ENCODE results near the gene IL4I1.

IL4I1 gene

DNA sequence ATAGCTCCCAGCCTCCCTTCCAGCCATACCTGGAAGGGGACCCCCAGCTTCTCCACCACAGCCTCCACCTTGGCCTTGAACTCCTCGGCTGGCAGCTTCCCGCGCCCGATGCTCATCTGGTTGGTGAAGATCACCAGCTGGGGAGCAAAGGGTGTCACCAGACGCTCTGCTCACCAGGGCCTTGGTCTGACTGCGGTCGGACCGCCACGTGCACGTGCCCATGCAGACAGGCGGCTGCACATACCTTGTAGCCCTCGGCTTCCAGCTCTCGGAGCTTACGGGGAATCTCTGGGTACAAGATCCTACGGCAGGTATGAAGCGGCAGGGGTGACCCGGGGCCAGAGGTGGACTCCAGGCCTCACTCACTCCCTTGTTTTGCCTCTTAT is 32.8 kb downstream of the IL4I1 start:
- no peak for DNase-seq (ENCODE audit: low spot score)

DNA sequence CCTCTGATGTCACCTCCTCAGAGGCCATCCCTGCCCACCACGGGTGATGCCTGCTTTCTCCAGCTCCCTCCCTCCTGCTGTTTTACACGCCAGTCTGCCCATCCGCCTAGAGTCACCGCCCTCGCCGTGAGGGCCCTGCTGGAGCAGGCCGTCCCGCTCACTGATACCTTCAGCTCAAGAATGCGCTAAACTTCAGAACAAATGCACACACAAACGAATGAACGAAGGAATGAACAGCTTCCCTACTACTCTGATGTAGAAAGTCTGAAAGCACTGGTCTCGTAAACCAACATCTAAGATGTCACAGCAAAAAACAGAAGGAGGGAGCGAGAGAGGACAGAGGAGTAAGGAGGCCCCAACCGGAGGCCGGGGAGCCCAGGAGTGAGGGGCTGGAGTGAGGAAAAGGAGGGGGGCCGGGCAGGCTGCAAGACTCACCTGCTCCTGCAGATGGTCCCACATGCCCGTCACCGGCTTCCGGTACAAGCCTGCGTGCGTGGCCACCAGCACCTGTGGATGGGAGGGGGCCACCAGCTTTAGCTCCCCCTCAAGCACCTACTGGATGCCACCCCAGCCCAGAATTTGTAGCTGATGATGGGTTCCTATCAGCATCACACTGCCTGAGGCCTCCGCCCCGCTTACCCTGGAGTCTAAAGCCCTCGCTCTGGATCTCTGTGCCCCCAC is 33.3 kb downstream of the IL4I1 start:
- no peak for DNase-seq (ENCODE audit: low spot score)

DNA sequence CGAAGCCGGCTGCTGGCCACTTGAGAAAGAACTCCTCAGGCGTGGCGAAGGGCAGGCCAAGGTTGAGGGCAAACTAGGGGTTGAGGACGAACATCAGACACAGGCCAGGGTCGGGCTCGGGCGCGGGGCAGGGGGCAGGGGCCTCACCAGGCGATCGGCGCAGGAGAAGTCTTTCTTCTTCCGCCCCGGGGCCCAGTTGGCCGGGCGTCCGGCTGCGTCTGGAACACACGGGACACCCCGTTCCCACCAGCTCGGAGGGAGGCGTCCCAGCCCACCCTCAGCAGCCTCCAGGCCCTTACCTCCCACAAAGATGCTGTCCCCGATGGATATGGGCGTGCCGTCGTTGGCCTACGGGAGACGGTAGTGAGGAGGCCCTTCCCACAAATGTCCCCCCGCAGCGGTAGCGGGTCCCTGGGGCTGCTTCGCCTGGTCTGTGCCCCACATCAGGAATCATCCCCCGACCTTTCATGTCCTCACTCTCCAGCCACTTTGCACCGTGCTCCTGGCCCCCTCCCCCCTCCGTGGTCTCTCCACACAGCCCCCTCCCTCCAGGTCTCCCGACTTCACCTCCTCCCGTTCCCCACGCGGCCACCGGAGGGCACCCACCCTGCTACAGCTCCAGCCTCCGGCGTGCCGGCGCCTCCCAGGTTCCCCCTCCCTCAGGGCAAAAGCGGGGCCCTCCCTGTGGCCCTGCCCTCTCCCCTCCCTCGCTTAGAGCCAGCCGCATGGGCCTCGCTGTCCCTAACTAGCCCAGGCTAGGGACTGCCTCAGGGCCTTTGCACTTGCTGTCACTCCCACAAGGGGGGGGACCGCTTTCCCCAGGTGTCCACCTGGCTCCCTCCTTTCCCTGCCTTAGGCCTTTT is 34.1 kb downstream of the IL4I1 start:
- no peak for DNase-seq (ENCODE audit: low spot score)

DNA sequence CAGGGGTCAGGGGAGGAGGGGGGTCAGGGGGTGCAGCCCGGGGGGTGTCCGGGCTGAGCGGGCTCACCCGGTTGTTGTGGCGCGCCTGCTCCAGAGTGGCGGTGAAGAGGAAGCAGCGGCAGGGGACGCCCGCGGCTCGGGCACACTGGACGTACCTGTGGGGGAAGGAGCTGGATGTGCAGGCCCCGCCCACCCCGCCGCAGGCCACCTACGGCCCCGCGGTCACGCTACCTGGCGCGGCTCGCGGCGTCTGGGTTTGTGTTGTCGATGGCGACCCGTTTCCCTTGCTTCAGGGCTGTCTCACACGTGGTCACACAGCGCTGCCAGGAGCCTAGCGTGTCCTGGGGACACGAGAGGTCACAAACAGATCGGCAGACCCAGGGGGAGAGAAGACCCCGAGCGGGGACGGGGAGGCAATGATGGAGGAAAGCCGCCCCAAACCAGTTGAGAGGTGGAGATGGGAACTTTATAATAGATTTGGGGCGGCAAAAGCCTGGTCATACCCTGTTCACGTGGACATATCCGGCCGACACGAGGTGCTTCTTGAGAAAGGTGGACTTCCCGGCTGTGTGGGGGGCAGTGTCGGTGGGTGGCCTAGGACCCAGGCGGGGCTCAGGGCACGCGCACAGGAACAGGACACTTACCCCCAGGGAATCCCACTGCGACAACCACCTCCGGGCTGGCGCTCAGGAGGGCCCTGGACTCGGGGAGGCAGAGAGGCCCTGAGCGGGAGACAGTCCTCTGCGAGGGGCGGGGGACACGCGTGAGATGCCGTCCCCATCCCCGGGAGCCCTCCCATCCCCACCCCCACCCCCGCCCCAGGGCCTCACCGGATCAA is 34.9 kb downstream of the IL4I1 start:
- no peak for DNase-seq (ENCODE audit: low spot score)

DNA sequence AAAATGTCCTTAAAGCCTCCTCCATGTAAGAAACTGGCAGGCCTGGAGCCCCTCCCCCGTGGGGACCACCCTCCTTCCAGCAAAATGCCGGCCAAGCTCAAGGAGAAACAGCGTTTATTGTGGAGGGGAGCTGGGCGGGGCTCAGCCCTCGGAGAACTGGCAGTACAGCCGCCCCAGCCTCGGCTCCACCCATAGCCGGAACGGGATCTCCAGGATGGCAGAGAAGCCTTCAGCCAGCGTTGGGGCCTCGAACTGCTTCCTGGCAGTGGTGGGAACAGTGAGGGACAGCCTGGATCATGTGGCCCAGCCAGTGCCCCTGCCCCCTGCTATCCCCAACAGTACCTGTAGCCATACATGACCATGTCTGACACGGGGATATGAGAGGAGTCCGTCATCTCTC is 35.6 kb downstream of the IL4I1 start:
- DNase-seq (ENCODE audit: low spot score), result no peak

DNA sequence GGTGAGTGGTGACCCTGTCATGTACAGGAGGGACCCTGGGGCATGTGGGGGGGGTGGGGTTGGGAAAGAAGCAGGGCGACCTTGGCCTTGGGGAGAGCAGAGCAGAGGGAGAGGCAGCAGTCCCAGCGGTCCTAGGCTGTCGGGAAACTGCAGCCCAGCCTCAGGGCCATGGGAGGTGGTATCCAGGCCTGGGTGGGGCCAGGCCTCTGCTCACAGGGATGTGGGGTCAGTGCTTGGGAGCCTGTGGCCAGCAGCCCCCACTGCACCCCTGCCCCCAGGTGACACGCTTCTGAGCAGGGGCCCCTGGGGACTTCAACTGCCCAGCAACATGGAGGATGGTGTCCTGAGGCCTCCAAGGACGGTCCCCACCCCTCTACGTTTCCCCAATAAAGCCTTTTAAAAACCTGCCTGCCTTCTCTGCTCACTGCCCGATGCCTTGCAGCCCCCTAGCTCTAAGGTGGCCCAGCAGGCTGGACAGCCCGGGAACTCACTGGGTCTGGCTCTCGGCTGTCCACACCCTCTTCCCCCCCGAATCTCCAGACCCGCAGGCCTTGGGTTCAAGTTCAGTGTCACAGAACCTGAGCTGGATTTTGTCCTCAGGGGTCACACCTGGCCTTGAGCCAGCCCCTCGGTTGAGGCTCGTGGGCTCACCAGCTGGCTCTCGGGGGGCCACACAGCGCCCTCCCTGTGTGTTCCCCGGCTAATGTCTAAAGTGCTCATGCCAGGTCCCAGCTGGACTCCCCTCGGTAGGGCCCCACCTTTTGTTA is 36.2 kb downstream of the IL4I1 start:
- no peak for DNase-seq (ENCODE audit: low spot score)

DNA sequence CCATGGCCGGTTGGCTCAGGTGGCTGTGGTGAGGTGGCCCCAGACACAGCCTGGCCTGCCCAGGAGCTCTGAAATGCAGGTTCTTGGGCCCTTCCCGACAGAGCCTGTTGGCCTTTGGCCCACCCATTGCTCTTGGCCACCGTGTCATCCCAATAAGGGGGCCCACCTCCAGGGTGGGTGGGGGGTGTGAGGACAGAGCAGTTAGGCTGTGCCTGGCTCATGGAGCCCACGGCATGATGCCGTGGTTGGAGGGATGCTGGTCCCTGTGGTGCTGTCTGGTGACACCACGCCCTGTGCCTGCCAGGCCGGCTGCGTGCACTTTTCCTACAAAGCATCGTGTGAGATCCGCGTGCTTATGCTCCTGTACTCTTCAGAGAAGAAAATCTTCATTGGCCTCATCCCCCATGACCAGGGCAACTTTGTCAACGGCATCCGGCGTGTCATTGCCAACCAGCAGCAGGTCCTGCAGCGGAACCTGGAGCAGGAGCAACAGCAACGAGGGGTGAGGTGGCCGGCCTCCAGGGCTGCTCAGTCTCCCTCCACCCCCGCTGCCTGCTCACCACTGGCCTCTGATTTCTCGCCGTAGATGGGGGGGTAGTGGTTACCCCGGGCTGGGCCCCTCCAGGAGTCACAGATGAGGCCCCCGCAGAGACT is 36.9 kb downstream of the IL4I1 start:
- DNase-seq (ENCODE audit: low spot score), result no peak

DNA sequence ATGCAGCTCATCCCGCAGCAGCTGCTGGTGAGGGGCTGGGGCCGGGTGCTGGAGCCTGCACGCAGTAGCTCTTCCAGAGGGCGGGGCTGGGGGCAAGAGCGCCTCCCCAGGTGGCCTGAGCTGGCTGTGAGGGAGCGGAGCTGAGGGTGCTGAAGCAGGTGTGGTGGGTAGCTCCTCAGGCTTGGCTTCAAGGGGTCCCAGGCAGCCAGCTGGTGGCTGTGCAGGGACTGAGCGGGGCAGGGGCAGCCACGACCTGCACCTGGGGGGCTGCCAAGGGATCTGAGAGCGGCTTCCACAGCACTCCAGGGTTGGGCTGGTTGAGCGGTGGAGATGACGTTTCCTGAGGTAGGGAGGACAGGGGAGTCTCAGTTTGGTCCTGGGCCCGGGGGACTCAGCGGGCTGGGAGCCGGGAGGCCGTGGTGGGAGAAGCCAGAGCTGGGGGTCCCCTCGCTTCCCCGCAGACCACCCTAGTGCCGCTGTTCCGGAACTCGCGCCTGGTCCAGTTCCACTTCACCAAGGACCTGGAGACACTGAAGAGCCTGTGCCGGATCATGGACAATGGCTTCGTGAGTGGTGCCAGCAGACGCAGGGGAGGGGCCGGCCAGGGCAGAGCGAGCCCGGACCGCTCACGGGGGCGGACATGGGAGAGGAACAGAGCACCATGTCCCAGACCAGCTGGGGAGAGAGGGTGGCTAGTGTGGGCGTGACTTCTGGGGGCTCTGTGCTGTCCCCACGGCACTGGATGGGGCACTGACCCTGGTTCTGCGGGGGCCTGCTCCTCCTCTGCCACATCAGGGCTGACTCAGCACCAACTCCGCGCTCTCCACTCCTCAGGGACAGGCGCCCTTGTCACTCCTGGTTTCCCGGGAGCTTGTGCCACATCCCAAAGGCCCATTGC is 38.4 kb downstream of the IL4I1 start:
- no peak for DNase-seq (ENCODE audit: low spot score)

DNA sequence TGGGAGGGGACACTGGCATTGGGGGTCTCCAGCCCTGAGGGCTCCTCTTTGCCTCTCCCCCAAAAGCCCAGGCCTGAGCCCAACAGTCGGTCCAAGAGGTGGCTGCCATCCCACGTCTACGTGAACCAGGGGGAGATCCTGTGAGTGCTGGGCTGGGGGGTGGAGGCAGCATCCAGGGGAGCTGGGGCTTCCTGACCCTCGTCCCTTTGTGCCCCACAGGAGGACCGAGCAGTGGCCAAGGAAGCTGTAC is 38.9 kb downstream of the IL4I1 start:
- no peak for DNase-seq (ENCODE audit: low spot score)

DNA sequence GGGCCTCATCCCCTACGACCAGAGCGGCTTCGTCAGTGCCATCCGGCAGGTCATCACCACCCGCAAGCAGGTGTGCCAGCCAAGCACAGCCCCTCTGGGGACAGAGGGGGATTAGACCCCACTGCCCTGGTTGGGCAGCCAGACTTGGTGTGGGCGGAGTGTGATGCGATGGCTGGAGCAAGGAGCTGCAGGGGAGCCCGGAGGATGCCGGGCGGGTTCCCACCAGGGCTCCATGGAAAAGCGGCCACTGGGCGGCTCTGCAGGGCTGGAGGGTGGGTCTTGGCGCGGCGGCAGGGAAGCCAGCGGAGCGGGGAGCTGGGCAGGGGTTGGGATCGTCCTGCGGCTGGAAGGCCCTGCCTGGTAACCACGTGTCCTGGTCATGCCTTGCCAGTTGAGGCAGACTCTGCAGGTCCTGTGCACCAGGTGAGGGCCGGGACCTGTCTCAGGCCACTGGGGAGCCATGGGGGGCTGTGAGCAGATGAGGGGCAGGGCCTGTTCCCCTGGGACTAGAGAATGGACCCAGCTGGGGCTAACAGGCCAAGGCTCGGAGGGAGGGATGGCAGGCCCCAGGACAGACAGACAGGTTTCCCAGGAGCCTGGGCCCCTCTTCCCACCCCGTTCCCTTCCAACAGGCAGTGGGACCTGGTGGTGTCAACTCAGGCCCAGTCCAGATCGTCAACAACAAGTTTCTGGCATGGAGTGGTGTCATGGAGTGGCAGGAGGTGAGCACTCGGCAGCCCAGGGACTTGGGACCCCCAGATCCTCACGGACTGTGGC is 39.4 kb downstream of the IL4I1 start:
- DNase-seq (ENCODE audit: low spot score), result no peak

DNA sequence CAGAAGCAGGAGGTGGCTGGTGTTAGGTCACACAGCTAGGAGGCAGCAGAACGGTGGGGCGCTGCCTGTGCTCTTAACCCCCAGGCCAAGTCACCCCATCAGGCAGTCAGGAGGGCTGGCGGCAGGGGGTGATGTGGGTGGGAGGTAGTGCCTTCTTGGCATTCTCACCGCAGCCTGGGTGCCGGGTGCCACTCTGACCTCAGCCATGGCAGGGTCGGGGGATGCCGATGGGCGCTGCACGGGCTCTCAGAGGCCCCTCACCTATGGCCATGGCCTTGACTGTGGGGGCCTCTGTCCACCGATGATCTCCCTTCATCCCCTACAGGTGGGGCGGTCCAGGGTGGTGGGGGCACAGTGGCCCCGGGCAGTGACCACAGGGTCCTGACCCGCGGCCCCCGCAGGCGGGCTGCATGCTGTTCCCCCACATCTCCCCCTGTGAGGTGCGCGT is 40.1 kb downstream of the IL4I1 start:
- DNase-seq (ENCODE audit: low spot score), result no peak

DNA sequence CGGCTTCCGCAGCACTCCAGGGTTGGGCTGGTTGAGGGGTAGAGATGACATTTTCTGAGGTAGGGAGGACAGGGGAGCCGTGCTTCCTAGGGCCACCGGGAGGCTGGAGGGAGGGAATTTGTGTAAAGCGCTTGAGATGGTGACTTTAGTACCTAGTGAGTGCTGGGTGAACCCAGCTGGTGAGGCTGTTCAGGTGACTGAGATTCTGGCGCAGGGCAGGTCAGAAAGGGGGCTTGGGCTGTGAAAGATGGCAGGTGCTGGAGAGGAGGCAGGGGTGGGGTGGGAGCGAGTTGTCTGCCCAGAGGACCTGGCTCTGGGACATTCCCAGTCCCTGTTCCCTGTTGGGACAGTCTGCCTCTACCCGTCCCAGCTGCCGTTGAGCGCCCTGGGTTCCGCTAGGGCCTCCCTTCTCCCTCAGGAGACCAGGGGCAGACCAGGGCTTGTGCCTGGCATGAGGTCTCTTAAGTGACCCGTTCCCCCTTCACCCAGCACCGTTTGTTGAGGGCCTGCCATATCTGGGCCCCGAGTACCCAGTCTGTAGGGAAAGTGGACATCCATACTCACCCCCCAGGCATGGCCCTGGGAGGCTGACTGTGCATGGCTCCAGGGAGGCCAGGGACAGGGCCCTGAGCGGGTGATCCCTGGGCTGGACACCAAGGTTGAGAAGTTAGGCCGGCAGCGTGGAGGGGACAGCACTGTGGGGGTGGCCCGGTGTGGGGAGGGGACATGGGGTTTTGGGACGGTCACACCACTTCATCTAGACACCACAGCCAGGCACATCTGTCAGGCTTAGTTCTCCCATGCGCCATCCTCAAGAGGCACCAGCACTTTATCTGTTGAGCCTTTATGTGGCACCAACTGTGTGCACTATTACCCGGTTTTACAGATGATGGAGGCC is 40.8 kb downstream of the IL4I1 start:
- DNase-seq (ENCODE audit: low spot score), result no peak

DNA sequence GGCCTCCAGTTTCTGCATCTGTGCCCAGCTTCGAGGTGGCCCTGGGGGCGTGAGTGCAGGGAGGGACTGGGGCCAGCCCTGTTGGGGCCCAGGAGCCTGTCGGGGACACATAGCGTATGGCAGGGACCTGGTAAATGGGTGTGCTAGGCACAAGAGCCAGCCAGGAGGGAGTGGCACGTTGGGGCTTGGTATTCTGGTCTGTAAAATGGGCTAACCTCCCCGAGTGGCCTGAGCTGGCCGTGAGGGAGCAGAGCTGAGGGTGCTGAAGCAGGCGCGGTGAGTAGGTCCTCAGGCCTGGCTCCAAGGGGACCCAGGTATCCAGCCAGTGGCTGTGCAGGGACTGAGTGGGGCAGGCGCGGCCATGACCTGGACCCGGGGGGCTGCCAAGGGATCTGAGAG is 41.4 kb downstream of the IL4I1 start:
- no peak for DNase-seq (ENCODE audit: low spot score)

DNA sequence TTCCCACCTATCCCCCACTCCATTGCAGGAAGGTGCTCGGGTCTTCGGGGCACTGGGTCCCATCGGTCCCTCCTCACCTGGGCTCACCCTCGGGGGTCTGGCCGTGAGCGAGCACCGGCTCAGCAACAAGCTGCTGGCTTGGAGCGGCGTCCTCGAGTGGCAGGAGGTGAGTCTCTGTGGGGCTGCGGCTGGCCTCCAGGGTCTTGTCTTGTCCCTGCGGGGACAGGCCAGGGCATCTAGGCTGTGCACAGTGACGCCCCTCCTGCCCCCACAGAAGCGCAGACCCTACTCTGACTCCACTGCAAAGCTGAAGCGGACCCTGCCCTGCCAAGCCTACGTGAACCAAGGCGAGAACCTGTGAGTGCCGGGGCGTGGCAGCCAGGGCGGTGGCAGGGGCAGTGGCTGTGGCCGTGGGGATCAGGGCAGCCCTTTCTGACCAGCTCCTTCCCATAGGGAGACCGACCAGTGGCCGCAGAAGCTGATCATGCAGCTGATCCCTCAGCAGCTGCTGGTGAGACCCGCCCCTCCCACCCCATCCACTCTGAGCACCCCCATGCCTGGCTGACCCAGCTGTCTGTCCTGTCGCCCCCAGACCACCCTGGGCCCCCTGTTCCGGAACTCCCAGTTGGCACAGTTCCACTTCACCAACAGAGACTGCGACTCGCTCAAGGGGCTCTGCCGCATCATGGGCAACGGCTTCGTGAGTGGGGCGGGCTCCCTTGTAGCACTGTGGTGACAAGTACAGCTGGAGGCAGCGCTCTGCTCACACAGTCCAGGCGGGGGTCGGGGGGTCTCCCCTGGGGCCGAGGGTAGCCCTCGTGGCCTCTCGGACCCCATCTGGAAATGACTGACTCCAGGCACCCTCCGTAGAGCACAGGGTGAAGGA is 42.1 kb downstream of the IL4I1 start:
- no peak for DNase-seq (ENCODE audit: low spot score)

DNA sequence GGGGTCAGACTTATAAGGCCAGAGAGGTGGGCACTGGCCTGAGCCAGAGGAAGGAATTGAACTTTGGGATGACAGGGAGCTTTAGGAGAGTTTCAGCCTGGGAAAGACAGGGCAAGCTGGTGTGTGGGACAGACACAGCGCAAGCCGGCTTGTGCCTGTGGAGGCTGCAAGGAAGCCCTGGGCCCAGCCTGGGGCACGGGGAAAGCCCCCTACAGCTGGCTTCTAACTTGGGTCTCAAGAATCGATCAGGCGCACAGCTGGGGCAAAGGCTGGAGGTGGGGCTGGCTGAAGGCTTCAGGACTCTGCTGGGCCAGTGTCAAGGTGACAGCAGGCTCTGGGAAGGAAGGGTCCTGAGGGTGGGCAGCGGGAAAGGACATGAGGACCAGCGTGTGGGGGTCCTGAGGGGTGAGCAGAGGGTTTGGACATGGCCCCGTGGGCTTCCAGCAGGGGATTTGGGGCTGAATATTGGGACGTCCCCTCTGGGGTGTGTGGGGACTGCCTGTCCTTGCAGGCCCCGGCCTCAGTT is 42.8 kb downstream of the IL4I1 start:
- DNase-seq (ENCODE audit: low spot score), result no peak

DNA sequence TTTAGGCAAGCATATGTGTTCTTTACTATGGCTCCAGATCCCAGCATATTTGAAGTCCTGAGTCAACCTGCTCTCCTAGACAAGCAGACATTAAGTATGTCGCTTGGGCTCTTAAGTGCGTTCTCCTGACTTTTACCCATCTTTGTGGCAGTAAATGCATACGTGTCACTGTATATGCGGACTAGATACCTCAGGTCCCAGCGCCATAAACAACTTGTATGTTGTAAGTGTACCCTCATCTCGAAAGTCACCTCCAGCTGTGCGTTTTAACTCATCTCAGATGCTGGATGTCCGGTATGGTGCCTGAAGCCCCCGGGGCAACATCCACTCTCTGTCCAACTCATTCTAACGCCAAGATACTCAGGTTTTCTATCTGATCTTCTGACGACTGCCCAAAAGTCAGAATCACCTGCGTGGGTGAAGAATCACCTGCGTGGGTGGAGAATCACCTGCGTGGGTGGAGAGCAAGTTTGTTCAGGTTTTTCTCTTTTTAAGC is 44.0 kb downstream of the IL4I1 start:
- DNase-seq (ENCODE audit: low spot score), result no peak

Data from SW480 (cell line).